Measurements from ENCODE around the gene GBGT1. TPM values are rescaled to one million over a fixed set of nuclear protein-coding genes. Genes with fewer than 3 reads are reported as not detected.

GBGT1 gene
- total RNA-seq, 1 donor from 2014 or later = 32.8 TPM

- DNase-seq (ENCODE audit: low spot score in 2 of 2, unreplicated experiment in 2 of 2) = no peak
- H3K27me3 Mint-ChIP-seq (ENCODE audit: low read depth) = no peaks in the 10 kb centered on the region
- H3K36me3 Mint-ChIP-seq = peaks cover 20% of the 10 kb centered on the region
Observed at GRCh38 chr9:133161547-133161950, 2.2 kb downstream of the GBGT1 start.

GRCh38 chr9:133160742-133161546, 2.8 kb downstream of the GBGT1 start:
- Mint-ChIP-seq H3K36me3 (peaks cover 20% of the 10 kb centered on the region), H3K4me1 (peaks cover 4% of the 10 kb centered on the region), H3K4me3 (peak overlapping the region; percentile 31), H3K27ac (no peak overlapping the region), H3K9me3 (no peaks in the 10 kb centered on the region), H3K27me3 (ENCODE audit: low read depth) (no peaks in the 10 kb centered on the region)
- DNase-seq (ENCODE audit: low spot score in 2 of 2, unreplicated experiment in 2 of 2) = no peak
- TF ChIP-seq CTCF (IDR thresholded peaks at IDR 0.05; ENCODE audit: unreplicated experiment) = peak; percentile 68

More at GRCh38 chr9:133161547-133161950, 2.2 kb downstream of the GBGT1 start:
- peak overlapping the region; percentile 49 for H3K4me3 Mint-ChIP-seq
- H3K4me1 Mint-ChIP-seq = peaks cover 4% of the 10 kb centered on the region
- no peaks in the 10 kb centered on the region for H3K9me3 Mint-ChIP-seq
- no peak overlapping the region for H3K27ac Mint-ChIP-seq
- TF ChIP-seq CTCF (IDR thresholded peaks at IDR 0.05; ENCODE audit: unreplicated experiment) = no peak

GRCh38 chr9:133158695-133159094, 5.0 kb downstream of the GBGT1 start:
- TF ChIP-seq CTCF (IDR thresholded peaks at IDR 0.05; ENCODE audit: unreplicated experiment) = no peak
- H3K4me3 Mint-ChIP-seq = no peak overlapping the region
- H3K27ac Mint-ChIP-seq = no peak overlapping the region
- H3K4me1 Mint-ChIP-seq = no peaks in the 10 kb centered on the region
- H3K36me3 Mint-ChIP-seq = peaks cover 20% of the 10 kb centered on the region
- no peaks in the 10 kb centered on the region for H3K9me3 Mint-ChIP-seq
- H3K27me3 Mint-ChIP-seq (ENCODE audit: low read depth) = no peaks in the 10 kb centered on the region
- DNase-seq (ENCODE audit: low spot score in 2 of 2, unreplicated experiment in 2 of 2) = no peak

- no peak overlapping the region for H3K27ac Mint-ChIP-seq
- H3K4me1 Mint-ChIP-seq = no peaks in the 10 kb centered on the region
- peaks cover 15% of the 10 kb centered on the region for H3K36me3 Mint-ChIP-seq
- no peaks in the 10 kb centered on the region for H3K9me3 Mint-ChIP-seq
- no peak for DNase-seq (ENCODE audit: low spot score in 2 of 2, unreplicated experiment in 2 of 2)
- no peaks in the 10 kb centered on the region for H3K27me3 Mint-ChIP-seq (ENCODE audit: low read depth)
- no peak overlapping the region for H3K4me3 Mint-ChIP-seq
- no peak for TF ChIP-seq CTCF (IDR thresholded peaks at IDR 0.05; ENCODE audit: unreplicated experiment)
Observed at GRCh38 chr9:133155156-133155555, 8.6 kb downstream of the GBGT1 start.

GRCh38 chr9:133154097-133154989, 9.4 kb downstream of the GBGT1 start:
- no peaks in the 10 kb centered on the region for H3K9me3 Mint-ChIP-seq
- no peak for DNase-seq (ENCODE audit: low spot score in 2 of 2, unreplicated experiment in 2 of 2)
- peaks cover 10% of the 10 kb centered on the region for H3K36me3 Mint-ChIP-seq
- no peak overlapping the region for H3K4me3 Mint-ChIP-seq
- no peak overlapping the region for H3K27ac Mint-ChIP-seq
- no peak for TF ChIP-seq CTCF (IDR thresholded peaks at IDR 0.05; ENCODE audit: unreplicated experiment)
- no peaks in the 10 kb centered on the region for H3K27me3 Mint-ChIP-seq (ENCODE audit: low read depth)
- no peaks in the 10 kb centered on the region for H3K4me1 Mint-ChIP-seq

Measured in mesothelial cell of epicardium (in vitro differentiated cells).